HG02623 (cell line): ENCODE data around the gene CNOT4.
A peak's percentile ranks its signal among the peaks of the same experiment; 100 is the strongest.
"Not testable (repeated sequence)": the region's sequence is repeated elsewhere in the genome, so short reads cannot be mapped to it uniquely, and the experiment has no call there.

Experiments used
- ATAC-seq: cut with Tn5 transposase; IDR thresholded peaks from one replicate; pipeline ENCODE4 v1.9.1; 2021; ENCODE audit warnings: moderate library complexity; ENCODE audit not compliant: unreplicated experiment

Gene CNOT4

DNA sequence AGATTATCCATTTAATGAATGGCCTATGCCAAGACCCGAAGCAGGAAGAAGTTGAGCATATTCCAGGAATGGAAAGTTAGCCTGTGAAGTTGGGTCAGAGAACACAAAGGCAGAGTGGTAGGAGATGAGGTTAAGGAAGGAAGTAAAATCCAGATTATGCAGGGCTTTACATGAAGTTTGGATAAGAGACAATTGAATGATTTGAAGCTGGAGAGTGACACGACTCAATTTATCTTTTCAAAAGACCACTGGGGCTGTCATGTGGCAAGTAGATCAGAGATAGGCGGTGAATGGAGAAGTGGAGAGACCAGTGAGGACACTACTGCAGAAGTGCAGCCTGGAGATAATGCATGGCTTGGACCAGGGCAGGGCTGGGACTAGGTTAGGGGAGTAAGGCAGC is 7.2 kb upstream of the CNOT4 start:
- no peak for ATAC-seq

DNA sequence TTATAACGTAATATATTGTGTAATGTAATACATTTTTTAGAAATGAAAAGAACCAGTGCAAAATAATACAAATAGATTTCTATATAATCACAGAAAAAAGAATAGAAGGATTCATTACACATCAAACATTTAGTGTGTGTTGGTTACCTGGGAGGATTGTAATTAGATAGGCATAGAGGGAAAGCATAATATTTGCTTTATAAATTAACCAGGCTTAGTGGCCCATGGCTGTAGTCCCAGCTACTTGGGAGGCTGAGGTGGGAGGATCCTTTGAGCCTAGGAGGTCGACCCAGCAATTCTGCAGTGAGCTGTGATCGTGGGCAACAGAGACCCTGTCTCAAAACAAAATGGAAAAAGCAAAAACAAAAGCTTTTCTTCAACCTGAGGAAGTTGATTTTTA is 5.0 kb upstream of the CNOT4 start:
- ATAC-seq, result no peak

DNA sequence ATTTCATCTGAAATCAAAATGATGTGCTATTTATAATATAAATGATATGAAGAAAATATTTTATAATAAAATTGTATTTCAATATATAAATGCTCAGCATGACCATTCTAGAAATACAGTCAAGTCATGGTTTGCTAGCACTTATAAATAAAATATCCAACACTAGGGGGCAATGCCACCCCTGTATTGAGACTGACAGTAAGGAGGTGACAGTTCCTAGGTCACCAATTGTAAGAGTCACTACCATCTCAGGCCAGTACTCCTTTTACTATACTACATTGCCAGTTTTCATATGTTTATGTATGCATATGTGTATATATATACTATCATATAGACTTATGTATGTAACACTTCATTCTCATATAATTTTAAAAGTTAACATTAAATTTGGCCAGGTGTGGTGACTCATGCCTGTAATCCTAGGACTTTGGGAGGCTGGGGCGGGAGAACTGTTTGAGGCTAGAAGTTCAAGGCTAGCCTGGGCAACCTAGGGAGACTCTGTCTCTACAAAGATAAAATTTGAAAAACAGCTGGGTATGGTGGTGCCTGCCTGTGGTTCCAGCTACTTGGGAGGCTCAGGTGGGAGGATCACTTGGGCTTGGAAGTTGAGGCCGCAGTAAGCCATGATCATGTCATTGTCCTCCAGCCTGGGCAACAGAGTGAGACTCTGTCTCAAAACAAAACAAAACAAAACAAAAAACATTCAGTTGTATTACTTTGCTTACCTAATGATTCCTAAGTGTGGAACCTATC is 2.4 kb upstream of the CNOT4 start:
- ATAC-seq, result no peak

DNA sequence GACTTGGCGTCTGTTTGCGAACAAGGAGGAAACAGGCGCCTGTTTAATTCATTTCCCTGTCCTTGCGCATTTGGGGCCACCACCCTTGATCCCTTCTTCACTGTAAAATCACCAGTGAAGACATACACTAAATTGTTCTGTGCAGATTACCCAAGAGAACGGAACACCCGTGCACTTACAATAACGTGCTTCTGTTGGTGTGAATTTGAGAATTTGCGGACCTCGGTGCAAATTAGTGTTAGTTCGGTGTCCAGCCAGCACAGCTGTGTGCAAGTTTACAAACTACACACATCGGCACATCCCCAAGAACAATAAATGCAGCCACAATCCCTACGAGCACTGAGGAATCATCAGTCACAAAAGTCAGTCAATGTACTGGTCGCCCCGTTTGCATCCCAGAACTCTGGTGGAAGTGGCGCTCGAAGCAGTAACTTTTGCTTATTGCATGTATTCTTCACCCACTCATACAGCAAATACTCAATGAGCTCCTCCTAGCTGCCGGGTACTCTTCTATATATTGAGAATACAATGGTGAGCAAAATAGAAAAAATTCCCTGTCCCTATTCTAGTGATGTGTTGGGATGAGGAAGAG is 786 bp upstream of the CNOT4 start:
- ATAC-seq, result no peak

DNA sequence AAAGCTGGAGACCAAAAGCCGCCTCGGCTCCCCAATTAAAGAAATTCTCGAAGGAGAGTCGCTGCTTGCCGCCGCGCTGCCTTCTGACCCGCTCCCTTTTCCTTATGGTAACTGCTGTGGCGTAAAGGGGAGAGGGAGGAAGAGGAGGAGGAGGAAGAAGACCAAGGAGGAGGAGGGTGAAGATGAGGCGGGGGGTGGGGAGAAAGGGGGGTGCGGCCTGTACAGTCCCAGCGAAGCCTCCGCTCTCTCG is 388 bp downstream of the CNOT4 start:
- no peak for ATAC-seq

DNA sequence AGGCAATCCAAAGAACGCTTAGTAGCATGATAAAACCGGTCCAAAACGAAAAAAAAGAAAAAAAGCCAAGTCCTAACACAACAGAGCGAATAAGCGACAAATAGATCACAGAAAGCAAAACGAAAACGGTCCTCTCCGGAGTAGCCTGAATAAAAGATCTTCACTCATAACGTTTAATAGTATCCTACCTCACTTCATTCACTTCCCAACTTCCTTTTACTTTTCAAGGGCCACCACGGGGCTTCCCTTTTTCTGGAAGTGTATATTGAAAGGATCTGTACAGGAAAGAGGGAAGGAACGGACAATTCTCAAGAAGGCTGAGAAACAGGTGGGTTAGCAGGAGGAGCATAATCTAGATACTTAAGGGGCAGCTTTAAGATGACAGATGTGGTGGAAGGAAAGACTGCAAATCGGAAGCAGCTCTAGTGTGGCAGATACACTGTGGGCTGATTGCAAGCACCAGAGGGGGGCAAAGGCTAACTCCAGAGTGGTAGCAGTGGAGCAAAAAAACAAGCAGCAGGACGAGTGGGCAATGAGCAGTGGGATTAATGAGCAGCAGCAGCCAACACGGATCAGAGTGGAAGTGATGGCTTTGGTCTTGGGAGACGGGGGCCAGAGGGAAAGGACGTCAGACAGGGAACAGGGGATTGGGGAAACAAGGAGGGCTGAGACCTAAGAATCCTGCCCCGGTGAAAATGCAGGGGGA is 866 bp downstream of the CNOT4 start:
- ATAC-seq, result peak; percentile 22

DNA sequence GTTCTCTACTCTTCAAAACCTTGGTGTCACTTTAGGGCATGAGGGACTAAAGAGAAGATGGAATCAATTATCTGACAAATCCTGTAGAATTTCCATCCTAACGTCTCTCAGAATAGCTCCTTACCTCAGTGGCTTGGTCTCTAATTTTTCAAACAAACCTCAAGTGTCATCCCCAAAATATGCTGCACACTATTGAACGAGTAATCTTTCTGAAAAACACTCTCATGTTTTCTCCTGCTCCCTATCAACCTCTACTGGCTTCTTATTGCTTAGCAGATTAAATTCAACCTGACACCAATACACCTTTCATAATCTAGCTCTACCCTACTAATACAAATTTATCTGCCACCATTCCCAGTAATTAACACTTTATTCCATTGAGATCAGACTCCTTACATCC is 8.5 kb downstream of the CNOT4 start:
- ATAC-seq, result no peak

DNA sequence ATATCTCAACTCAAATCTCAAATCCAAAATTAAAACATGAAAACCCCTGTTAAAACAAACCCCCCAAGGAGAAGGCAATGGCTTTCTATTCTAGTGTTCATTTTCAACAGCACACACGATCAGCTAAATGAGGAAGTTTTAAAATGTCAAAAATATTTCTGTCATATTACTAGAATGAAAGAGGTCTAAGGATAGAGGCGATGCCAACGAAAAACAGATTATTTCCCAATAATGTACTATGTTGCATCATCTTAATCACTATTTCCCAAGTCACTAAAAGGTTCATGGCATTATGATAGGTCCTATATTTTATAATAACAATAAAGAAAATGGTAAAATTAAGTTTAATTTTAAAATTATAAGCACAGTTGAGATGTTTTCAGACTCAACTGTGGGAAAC is 10.1 kb downstream of the CNOT4 start:
- no peak for ATAC-seq

DNA sequence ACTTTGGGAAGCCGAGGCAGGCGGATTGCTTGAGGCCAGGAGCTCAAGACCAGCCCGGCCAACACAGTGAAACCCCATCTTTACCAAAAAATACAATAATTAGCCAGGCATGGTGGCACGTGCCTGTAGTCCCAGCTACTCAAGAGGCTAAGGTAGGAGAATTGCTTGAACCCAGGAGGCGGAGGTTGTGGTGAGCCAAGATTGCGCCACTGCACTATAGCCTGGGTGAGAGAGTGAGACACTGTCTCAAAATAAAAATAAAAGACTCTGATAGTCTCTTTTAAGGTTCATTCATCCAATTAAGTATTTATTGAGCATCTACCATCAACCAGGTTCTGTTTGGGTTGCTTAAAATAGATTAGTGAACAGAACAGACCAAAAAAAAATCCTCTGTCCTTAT is 12.7 kb downstream of the CNOT4 start:
- ATAC-seq, result not testable (repeated sequence)

DNA sequence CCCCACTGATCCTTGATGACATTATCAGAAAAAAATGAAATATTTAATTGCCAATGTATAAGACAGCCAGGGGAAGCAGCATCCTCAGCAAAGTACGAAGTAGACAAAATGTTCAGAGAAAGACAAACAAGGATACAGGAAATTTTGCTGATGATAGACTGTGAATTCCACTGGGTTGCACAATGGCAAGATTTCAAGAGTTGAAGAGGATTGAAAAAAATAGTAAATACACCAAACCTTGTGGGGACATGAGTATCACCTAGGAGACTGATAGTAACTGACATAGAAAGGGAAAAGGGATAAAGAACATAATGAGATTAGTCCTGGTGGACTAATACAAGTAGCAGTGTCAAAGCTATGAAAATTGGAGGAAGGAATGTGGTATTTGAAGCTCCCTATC is 16.5 kb downstream of the CNOT4 start:
- ATAC-seq, result no peak

DNA sequence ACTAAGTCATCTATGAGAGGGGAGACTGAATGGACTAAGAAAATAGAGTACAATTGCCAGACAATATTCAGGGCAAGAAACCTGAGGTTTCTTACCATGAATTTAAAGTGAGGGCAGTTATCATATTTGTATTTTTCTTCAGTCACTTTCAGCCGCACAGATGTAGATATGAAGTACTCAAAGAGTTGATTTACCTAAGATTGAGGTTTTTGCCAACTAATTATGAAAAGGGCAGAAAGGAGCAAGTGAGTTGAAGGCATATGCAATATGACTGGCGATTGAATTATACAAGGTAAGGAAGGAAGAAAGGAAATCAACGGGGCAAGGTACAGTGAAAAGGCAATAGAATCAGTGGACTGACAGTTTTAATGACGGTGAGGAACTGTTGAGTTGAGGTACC is 17.8 kb downstream of the CNOT4 start:
- ATAC-seq, result no peak

DNA sequence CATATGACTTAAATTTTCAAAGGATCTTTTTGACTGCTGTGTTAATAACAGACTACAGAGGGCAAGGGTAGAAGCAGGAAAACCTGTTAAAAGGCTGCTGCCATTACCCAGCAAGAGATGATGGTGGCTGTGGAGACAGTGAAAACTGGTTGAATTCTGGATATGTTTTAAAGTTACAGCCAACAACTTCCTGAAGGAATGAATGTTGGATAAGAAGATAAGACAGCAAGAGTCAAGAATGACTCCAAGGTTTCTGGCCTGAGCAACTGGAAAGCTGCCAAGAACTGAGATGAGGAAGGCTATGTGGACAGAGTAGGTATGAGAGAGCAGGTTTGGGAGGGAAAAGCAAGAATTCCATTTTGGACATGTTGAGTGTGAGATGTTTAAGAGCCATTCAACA is 19.1 kb downstream of the CNOT4 start:
- ATAC-seq, result no peak

DNA sequence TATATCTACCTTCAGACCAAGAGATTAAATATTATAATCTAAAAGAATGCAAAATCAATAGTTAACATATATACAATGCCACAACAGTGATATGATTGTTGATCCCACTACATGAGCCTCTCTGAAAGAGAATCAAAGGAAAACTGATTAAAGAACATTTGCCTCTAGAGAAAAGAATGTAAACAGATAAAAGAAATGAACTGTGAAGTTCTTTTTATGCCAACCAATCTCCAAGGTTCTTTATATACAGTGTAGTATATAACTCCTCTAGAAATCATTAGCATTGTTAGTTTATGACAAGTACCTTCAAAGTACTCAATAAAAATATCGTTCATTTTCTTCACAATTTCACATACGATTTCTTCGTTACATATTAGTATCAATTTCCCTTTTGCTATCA is 20.1 kb downstream of the CNOT4 start:
- no peak for ATAC-seq

DNA sequence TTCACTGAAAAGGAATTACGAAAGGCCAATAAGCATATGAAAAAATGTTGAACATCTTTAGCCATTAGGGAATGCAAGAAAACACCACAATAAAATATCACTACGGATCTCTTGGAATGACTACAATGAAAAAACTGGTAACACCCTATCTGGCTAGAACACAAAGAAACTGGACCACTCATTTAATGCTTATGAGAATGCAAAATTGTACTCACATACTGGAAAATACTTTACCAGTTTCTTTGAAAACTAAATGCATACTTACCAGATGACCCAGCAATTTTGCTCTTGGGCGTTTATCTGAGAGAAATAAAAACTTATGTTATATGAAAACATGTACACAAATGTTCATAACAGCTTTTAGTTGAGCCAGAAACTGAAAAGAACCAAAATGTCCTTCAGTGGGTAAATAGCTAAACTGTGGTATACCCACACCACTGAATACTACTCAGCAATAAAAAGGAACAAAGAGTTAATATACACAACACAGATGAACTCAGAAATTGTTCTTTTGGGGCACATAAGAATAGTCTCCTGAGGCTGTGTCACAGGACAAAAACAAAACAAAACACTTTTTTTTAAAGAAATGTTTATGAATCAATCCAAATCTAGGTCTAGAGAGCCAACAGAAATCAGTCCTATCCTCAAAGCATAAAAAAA is 23.5 kb downstream of the CNOT4 start:
- ATAC-seq, result no peak

DNA sequence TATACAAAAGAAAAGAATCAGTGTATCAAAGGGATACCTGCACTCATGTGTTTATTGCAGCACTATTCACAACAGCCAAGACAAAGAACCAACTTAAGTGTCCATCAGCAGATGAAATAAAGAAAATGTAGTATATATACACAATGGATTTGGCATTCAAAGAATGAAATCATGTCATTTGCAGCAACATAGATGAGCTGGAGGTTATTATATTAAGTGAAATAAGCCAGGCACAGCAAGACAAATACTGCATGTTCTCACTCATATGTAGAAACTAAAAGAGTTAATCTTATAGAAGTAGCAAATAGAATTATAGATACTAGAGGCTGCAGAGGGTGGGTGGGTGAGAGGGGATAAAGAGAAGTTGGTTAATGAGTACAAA is 28.3 kb downstream of the CNOT4 start:
- no peak for ATAC-seq

DNA sequence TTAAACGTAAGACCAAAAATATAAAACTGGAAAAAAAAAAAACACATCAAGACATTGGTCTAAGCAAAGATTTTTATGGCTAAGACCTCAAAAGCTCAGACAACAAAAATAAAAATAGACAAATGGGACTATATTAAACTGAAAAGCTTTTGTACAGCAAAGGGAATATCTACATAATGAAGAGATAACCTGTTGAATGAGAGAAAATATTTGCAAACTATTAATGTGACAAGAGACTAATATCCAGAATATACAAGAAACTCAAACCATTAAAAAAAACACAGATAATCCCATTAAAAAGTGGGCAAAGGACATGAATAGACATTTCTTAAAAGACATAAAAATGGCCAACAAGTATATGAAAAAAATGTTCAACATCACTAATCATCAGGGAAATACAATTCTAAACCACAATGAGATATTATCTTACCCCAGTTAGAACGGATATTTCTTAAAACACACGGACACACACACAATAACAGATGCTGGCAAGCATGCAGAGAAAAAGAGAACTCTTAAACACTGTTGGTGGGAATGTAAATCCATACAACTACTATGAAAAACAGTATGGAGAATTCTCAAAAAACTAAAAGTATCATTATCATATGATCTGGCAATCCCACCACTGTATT is 28.8 kb downstream of the CNOT4 start:
- ATAC-seq, result no peak

DNA sequence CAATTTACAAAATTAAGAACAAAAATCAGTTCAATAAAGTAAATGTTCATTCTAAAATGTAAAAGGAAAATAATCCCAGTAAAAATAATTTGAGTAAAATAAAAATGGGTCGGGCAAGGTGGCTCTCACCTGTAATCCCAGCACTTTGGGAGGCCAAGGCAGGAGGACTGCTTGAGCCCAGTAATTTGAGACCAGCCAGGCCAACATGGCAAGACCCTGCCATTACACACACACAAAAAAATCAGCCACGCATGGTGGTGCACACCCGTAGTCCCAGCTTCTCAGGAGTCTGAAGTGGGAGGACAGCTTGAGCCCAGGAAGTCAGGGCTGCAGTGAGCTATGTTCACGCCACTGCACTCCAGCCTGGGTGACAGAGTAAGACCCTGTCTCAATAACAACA is 34.4 kb downstream of the CNOT4 start:
- no peak for ATAC-seq

DNA sequence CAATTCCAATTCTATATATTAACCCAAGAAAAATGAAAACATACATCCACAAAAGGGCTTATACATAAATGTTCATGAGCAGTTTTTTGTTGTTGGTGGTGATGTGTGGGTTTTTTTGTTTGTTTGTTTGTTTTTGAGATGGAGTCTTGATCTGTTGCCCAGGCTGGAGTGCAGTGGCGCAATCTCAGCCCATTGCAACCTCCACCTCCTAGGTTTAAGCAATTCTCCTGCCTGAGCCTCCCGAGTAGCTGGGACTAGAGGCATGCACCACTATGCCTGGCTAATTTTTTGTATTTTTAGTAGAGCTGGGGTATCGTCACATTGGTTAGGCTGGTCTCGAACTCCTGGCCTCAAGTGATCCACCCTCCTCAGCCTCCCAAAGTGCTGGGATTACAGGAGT is 40.2 kb downstream of the CNOT4 start:
- ATAC-seq, result not testable (repeated sequence)

DNA sequence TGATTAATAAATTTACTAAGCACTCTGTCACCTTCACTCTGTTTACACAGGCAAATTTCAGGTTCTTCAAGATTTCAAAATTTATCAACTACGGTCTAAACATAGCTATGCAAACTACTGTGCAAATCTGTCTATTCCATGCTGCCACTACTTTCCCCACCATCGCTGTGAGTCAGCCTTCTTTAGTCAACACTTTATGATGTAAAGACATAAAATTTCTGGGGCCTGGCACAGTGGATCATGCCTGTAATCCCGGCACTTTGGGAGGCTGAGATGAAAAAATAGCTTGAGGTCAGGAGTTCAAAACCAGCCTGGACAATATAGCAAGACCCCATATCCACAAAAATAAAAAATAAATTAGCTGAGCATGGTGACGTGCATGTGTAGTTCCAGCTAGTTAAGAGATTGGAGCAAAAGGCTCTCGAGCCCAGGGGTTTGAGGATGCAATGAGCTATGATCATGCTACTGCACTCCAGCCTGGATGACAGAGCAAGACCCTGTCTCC is 42.6 kb downstream of the CNOT4 start:
- ATAC-seq, result no peak

DNA sequence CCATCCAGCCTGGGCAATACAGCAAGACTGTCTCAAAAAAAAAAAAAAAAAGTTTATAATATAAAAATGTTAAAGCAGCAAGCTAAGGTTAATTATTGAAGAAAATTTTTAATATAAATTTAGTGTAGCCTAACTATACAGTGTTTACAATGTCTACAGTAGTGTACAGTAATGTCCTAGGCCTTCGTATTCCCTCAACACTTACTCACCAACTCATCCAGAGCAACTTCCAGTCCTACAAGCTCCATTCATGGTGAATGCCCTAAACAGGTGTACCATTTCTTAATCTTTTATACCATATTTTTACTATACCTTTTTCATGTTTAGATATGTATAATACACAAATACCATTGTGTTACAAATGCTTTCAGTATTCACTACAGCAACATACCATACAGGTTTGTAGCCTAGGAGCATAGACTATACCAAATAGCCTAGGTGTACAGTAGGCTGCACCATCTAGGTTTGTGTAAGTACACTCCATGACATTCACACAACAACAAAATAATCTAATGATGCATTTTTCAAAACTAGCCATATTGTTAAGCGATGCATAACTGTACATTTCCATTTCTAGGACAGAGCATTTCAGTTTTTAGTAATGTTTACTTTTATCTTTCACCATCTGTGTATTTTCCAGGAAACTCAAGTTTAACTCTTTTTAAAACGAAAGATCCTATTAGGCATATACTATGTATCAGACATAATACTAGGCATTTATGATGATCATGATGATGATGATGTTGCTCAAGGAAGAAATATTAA is 43.3 kb downstream of the CNOT4 start:
- no peak for ATAC-seq

DNA sequence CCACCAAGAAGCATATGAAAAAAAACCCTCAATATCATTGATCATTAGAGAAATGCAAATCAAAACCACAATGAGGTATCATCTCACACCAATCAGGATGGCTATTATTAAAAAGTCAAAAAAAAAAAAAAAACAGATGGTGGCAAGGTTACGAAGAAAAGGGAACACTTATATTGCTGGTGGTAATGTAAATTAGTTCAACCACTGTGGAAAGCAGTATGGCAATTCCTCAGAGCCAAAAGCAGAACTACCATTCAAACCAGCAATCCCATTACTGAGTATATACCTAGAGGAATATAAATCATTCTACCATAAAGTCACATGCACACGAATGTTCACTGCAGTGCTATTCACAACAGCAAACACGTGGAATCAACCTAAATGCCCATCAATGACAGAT is 46.0 kb downstream of the CNOT4 start:
- ATAC-seq, result no peak
